Activated CD4-positive, CD25-positive, alpha-beta regulatory T cell treated with anti-CD3 and anti-CD28 coated beads, Interleukin-2, amount 50 U/mL, for 72 hours (primary cell): ENCODE results near the gene TUBA4A.
"Not testable (repeated sequence)": the region's sequence is repeated elsewhere in the genome, so short reads cannot be mapped to it uniquely, and the experiment has no call there.

ENCODE experiments used
- DNase-seq: peaks from one replicate; pipeline ENCODE4 v3.0.0; 2021

The TUBA4A gene

DNA sequence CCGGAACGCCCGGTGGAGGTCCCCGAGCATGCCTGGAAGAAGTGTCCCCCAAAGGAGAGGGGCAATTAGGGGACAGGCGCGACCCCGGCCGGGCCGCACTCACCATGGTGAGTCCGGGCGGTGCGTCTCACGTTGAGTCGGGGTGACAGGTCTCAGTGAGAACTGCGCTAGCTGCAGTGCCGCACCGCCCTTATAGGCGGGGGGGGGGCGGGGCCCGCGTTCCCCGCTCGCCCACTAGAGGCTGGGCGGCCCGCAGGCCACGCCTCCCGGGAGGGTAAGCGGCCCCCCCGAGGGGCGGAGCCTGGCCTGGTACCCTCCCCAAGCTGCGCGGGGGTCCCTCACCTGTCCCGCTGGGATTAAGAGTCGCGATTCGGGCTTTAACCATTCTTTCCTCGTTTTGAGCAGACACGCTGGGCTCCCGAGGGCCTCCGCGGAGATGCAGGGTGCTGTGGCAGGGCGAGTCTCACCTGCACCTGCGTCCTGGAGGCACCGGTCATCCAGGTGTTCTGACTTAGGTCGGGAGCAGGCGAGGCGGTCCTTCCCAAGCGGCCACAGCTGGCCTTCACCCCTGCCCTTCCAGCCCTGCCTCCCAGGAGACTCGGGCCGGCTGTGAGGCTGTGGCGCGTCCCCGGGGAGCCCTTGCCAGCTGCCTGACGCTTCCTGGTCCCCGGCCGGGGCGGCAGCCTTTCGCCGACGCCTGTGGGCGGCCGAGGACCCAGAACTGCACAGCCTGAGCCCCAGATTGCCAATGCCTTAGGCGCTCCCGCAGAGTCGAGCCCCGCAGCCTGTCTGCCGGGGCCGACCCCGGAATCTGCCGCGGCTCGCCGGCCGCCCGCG, at the start of gene TUBA4A:
TUBA4A (minus strand) TSS at position 166 of the 837 bp plus-strand sequence; CDS start at position 106, 60 bp downstream.
- DNase-seq: peak; percentile 89

DNA sequence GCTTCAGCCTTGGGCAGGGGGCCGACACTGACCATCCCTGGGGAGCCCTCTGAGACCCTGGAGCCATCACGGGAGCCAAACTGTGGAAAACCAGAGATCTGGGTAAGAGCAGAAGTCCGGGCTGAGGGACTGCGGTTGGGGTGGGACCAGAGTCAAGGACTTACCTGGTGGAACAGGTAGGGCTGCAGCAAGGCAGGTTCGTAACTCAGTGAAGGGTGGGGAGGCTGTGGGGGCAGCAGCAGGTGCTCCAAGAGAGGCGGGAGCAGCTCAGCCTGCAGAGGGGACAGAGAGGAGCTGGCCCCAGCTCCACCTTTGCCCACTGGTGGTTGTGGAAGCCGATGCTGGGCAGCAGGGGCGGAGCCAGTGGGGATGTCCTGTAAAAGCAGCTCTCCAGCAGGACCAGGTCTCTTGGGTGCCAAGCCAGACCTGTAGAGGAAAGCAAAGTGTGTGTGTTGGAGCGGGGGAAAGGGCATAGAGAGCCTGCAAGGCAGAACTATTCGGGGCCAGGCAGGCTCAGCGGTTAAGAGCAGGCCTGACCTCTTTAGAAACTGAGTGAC, 48.8 kb upstream of the TUBA4A start:
- peak; percentile 17 for DNase-seq

DNA sequence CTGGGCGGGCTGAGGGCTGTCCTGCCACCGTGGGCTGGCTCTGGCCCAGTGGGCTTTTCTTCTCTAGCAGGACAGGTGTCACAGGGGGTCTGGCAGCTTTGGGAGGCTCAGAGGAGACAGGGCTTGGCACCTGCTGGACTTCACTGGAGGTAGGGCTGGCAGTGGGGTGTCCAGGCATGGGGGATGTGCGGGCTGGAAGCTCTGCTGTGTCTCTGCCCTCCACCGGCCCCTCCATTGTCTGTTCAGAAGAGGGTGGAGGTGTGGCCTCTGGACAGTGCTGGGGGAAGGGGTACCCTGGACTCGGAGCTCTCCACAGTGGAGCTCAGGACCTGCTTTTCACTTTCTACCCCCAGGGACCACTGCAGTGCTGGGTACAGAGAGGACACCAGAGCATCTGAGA, 46.3 kb upstream of the TUBA4A start:
- peak; percentile 17 for DNase-seq

DNA sequence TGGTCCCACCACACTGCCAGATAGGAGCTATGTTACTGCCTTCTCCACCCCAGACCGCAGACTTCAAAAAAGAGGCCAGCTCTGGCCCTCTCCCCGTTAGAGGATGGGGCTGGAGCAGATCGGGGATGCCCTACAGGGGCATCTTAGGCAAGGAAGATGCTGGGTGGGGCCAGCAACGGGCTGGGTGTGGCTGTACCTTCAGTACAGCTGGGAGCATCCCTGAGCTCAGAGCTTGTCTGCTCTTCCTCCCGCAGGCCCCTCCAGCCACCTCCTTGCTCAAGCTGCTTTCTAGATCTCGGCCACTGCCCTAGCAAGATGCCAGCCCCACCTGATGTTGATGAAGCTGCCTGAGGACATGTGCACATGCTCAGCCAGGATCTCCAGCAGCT, 45.6 kb upstream of the TUBA4A start:
- DNase-seq: no peak

DNA sequence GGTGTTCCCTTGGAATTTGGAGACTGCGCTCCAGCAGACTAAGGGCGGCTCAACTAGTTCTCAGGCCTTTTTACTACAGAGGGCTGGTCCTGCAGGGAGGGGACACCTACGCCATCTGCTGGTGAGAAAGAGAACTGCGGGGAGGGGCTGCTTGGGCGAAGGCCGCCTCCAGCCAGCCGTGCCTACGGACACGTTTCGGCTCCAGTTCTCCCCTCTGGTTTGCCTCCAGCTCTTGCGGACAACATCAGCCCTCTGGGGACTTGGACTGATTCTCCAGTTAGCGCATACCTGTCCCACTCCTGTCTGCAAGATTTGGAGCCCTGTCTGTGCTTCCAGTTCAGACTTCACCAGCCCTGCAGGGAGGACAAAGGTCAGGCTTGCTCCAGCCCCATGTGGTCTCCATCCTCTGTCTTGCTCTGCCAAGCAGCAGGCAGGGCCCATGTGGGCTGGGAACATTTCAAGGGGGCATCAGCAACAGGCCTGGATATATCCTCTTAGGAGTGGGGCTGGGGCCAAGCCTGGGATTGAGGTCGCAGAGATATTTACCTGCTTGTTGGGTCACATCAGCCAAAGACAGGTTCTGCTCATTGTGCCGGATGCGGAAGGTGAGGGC, 45.1 kb upstream of the TUBA4A start:
- DNase-seq: peak; percentile 96

DNA sequence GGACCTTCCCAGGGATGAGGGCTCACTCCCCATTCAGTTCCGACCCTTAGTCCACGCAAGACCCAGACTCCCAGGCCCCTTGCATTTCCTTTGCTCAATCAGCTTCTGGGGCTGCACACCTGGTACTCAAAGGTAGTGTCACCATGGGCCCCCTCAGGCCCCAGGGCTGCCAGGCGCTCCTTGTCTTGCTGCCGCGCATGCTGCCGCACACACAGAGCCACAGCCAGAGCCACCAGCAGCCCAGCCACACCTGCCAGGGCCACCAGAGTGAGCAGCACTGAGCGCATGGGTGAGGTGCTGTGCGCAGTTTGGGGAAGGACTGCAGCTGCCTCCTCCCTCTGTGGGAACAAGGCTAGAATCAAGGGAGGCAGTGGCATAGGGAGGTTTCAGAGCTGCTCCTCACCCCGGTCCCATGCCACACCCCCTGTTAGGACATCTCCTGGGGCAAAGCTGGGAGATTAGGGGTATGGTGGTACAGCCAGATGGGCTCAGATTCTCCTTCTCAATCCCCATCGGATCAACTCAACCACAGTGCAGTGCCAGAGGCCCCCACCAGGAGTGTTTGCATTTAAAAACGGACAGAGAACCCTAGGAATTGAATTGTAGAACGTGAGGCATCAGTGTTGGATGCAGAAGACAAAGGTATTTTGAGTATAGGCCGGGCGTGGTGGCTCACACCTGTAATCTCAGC, 44.2 kb upstream of the TUBA4A start:
- no peak for DNase-seq

DNA sequence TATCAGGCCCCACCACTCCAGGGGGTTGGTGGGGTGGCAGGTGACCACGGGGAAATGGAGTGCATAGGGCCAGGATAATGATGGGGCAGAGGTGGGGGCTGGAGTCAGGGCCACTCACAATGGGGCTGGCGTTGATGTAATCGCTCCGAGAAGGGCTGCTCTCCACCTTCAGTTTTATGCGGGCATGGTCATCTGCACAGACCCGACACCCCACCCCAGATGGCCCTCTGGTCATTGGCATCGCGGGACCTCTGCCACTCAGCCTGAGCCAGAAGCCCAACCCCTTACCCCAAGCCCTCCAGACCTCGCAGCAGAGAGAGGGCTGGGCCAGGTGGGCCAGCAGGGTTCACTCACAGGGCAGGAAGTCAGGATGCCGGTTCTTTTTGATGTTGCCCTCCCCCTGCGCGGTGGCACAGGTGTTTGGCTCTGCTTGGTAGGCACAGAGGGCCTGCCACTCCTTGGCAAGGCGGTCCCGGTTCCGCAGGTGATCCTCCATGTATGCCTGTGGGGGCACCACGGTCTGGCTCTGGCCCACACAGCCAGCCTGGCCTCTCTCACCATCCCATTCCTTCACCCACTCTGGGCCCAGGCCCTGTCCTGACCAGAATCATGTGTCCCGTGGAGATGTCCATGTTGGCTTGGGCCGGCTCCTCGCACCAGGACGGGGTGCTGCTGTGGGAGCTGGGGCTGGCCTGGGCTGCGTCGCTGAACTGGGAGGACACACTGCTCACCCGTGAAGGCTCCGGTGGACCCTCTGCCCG, 43.1 kb upstream of the TUBA4A start:
- peak; percentile 30 for DNase-seq

DNA sequence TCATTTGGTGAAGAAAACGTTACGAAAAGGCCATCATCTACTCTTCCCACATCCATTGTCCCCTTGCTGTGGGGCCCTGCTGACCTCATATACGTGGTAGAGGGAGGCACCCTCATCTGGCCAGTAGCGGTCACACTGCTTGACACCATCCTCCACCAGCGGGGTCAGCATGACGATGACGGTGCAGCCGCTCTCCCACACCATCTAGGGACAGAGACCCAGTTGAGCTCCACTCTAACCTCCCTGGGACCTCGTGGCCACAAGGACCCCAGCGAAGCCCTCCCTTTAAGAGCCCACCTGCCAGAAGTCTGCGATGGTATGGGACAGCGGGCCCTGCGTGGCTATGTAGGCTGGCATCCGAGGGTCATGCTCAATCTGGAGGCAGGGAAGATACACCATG, 42.4 kb upstream of the TUBA4A start:
- DNase-seq: peak; percentile 26

DNA sequence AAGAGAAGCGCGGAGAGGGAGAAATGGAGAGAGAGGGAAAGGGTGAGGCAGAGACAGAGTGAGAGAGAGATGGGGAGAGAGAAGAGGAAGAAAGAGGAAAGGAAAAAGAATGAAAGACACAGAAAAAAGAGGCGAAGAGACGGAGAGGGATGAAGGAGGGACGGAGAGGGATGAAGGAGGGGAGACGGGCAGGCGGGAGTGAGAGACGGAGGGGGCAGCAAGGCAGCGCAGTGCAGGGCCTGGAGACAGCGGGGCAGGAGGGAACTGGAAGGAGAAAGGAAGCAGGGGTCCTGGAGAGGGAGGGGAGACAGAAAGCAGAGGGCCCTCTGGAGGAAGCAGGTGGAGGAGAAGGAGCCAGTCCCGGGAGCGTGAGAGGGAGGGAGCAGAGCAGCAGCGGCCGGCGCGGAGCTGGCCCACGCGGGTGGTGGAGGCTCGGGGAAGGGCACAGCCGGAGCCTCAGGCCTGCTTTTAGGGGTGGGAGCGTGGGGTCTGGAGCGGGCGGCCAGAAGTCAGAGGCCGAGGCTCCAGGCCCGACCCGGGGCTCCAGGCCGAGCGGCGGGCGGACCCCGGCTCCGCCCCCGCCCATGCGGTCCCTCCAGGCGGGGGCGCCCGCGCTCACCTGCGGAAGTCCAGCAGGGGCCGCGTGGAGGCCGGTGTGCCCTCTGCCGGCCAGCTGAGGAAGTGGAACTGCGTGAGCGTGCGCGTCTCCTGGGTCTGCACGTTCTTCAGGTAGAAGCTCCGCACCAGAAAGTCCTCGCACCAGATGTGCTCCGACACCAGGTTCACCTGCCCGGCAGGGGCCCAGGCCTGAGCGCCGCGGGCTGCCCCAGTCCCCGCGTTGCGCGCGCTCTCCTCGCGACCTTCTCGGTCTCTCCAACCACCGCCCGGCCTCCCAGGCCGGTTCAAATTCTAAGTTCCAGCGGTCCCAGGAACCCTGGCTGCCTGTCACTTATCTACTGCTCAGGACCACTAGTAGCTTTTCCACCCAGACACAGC, 40.9 kb upstream of the TUBA4A start:
- peak; percentile 93 for DNase-seq

DNA sequence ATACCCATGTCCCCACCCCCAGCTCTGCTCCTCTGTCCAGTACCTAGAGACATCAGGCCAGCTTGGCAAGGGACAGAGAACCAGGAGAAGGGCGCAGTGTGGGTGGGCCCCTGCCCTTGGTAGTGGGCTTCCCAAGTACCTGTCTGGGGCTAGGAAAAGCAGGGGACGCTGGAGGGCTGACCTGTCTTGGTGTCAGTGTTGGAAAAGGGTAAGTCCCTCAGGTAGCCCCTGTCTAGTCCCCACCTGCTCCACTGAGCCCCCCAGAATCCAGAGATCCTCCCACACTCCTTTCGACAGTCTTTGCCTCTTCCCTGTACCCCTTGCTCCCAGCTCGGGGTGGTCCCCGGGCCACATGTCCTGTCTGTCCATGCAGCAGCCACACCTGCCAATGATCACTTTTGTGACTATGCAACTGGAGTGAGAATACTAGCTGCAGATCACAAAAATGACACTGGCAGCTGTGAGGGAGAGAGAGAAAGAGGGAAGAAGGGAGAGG, 40.1 kb upstream of the TUBA4A start:
- DNase-seq: peak; percentile 30

DNA sequence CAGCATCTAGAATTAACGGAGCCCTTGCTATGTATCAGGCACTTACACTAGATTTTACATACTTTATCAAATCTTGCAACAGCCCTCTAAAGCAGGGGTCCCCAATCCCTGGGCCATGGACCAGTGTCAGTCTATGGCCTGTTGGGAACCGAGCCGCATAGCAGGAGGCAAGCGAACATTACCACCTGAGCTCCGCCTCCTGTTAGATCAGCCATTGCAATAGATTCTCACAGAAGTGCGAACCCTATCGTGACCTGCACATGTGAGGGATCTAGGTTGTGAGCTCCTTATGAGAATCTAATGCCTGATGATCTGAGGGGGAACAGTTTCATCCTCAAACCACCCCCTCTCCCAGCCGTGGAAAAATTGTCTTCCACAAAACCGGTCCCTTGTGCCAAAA, 38.9 kb upstream of the TUBA4A start:
- peak; percentile 24 for DNase-seq

DNA sequence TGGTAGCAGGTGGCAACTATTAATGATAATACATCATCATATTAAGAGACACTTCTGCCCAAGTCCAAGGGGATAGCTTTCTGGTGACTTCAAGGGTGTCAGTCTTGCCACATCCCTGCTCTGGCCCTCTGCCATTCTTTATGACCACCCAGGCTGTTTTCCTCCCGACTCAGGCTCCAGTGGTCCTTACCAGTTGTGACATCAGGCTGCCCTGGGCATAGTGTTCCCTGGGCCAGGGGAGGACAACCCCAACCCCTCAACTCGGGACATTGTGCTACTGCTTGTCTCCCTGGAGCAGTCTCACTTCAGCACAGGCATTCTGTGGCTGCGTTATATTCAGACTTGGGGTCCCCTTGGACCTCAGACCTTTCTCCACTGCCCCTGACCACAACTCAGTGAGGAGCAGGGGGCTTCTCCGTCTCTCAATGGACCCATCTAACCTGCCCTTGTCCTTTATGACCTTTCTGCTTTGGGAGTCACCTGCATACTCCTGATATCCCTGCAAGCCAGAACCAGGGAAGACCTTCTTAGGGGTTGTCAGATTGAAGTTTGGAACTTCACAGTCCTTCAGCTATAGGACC, 38.3 kb upstream of the TUBA4A start:
- no peak for DNase-seq

DNA sequence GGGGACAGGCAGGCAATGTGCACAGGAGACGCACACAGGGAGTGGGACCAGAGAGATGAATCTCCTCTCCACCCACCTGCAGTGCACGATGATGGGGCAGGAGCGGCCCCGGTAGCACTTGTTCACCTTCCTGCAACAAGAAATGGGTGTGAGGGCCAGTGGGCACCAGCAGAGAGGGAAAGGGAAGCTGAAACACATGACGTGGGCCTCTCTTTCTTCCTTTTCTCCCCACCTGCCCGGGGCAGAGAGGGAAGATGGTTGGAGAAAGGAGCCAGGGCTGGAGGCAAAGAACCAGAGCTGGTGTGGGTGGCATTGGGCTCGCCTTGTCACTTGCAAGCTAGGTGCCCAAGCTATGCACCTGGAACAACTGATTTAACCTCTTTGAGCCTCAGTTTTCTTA, 37.7 kb upstream of the TUBA4A start:
- no peak for DNase-seq

DNA sequence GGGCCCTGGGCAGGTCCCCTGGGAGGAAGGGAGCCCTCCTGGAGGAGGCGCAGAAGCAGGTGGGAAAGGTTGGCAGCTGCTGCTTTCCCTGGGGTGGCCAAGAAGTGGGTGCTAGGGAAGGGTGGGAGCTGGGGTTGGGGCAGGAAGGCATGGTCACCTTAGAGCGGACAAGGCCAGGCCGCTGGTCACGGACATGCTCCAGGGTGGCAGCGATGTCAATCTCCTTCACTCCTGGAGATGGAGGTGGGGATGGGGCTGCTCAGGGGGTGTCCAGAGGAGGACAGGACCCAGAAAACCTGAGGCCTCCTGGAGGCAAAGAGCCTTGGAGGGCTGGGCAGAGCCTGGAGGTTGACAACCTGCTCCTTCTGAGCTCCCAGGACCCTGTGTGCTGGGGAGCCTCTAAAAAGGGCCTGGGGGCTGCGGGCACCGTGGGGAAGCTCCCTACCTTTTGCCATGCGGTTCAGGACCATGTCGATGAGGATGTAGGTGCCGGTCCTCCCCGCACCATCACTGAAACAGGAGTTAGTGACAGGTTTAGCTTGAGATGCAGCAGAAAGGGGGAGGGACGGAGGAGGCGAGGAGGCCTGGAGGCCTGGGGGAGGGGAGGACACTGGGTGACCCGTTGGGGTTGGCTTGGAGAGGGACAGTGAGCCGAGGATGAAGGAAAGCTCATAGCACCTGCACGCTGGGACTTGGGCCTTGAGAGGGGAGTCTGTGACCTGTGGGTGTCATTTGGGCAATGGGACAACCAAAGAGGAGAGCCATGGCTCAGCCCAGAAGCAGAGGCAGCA, 36.9 kb upstream of the TUBA4A start:
- DNase-seq: no peak

DNA sequence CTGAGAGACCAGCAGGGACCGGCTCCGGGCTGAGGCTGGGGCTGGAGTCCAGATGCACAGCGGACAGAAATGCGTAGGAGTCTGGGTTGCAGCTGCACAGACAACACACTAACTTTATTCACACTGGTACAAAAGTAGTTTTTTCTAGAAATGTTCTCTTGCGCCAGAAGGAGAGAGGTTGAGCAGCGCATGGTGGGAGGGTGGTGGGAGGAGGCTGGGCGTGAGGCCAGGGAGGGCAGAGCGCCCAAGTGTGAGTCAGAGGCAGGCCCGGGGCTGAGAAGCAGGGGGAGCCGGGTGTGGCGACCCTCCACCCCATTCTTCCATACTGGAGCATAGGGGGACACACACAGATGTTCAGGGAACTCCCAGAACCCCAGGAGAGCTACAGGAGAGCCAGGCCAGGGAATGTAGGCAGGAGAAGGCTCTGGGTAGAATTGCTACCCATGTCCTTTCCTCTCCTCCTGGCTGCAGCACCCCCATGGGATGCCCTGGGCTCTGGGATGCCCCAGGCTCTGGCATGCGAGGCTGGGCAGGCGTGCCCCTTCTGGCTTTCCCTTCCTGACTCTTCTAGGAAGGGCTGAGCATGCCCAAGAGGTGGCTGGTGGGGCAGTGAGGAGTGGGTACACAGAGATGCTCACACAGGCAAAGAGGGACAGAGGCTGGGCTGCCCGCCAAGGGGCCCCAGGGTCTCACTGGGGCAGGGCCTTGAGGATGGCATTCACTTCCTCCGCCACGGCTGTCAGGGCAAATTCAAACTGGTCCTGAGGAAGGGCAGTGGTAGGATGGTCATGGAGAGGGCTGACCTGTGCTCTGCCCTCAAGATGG, 36.0 kb upstream of the TUBA4A start:
- no peak for DNase-seq

DNA sequence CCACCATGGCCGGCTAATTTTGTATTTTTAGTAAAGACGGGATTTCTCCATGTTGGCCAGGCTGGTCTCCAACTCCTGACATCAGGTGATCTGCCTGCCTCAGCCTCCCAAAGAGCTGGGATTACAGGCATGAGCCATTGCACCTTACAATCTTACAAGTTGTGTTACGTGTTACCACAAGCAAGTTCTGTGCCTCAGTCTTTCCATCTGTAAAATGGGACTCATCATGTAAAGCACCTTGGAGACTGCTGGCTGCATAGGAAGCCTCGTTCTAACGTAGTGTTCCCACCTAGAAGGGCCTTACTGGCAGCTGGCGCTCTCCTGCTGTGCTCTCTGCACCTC, 35.4 kb upstream of the TUBA4A start:
- no peak for DNase-seq

DNA sequence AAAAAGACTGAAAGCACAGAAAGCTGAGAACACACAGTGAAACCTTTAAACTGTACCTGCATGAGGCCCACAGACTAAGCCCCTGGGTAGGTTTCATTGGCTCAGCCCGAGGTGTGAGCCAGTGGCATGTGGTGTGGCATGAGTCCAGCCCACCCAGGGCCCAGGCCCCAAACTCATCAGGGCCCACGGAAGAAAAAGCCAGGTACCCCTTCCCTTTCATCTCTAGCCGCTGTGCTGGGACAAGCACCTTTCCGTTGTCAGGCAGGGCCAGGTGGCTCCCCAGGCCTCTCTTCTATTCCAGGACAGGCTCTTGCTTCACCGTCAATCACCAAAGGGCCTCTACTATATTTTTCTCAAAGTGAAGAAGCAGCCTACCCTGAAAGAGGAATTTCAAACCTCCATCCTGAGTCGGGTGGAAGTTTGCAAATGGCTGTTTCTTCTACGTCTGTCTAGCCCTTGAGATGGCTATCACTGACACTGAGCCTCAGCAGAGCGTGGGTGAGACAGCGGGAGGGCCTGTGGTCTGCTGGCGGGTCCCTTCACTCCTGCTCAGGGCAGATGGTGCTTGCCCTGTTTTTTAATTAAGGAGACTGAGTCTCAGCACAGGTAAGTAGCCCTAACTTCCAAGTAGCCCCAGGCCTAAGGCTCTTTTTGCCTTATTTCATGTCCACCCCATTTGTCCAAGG, 34.0 kb upstream of the TUBA4A start:
- DNase-seq: no peak

DNA sequence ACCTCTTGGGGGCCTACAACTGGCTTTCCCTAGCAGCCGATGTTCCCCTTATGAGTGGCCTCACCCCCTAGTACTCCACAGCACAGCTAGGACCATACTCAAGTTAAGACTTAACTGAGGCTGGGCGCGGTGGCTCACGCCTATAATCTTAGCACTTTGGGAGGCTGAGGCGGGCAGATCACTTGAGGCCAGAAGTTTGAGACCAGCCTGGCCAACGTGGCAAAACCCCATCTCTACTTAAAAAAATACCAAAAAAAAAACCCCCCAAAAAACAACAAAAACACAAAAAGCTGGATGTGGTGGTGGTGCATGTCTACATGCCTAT, 33.4 kb upstream of the TUBA4A start:
- DNase-seq: not testable (repeated sequence)
